Measurements from ENCODE around the gene LMO7.

The LMO7 gene

DNA sequence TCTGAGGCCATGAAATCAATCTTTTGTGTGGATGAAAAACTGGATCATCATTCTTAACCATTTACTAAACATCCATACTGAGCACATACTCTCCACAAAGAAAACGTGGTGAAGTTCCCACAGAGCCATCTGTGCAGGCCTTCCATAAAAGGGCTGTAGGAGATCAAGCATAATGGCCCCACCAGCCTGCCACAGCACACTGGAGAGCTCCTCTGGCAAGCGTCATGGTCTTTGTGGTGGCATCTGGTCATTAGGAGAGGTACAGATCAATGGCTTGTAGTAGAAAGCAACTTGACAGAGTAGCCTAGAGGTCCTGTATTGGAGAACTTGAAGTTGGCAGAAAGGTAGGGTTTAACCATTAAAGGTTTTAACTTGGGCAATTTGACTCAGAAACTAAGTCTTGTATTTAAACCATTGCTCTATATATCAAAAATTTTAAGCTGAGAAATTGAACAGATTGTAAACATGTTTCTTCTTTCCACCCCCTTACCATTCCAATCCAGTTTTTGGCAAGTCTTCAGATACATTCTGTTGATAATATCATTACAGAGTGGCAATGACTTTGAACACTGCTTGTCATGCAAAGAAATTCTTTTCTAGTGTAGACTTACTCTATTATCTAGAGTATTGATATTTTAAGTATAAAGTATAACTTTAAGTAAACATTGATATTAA lies 128.3 kb downstream of the LMO7 start:
- DNase-seq (ENCODE audit: low read depth) = no peak
- TF ChIP-seq, protein P1, sequence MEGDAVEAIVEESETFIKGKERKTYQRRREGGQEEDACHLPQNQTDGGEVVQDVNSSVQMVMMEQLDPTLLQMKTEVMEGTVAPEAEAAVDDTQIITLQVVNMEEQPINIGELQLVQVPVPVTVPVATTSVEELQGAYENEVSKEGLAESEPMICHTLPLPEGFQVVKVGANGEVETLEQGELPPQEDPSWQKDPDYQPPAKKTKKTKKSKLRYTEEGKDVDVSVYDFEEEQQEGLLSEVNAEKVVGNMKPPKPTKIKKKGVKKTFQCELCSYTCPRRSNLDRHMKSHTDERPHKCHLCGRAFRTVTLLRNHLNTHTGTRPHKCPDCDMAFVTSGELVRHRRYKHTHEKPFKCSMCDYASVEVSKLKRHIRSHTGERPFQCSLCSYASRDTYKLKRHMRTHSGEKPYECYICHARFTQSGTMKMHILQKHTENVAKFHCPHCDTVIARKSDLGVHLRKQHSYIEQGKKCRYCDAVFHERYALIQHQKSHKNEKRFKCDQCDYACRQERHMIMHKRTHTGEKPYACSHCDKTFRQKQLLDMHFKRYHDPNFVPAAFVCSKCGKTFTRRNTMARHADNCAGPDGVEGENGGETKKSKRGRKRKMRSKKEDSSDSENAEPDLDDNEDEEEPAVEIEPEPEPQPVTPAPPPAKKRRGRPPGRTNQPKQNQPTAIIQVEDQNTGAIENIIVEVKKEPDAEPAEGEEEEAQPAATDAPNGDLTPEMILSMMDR (conservative IDR thresholded peaks at IDR 0.05; ENCODE audit: low read depth, low read length) = no peak
- H3K4me3 ChIP-seq (ENCODE audit: low read depth, low read length) = no peak overlapping the region

DNA sequence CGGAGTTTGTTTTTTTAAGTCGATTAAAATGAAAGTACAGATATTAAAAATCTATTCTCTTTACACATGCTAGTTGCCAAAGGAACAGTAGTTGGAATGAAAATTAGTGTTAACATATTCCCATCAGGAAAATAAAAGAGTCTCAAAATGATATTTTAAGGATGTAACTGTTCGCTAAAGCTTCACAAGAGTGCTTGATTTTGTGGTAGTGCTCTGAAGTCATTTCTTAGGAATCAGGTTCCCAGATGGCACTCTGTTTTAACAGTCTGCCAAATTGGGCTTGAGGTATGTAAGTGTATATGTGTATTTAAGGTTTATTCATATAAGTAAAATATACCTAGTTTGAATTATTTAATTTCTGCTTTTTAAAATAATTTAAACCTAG lies 128.8 kb downstream of the LMO7 start:
- no peak for DNase-seq (ENCODE audit: low read depth)
- TF ChIP-seq, protein P1 (conservative IDR thresholded peaks at IDR 0.05; ENCODE audit: low read depth, low read length) = no peak
- no peak overlapping the region for H3K4me3 ChIP-seq (ENCODE audit: low read depth, low read length)

DNA sequence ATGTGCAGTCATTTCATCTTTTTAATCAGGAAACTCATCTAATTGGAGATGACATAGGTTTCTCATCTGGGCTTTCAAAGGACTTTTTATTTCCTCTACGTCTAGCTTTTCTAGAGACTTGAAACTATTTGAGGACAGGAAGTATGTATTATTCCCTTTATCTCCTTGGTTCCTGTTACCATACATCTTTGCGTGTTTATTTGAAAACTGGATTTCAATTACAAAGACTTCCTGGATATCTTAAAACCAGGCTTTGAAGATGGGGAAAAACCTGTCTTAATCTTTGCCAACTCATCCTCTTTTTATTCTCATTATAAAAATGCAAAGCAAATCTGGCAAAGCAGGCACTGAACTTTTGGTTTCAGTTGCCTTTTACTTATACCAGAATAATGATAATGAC lies 130.5 kb downstream of the LMO7 start:
- H3K4me3 ChIP-seq (ENCODE audit: low read depth, low read length) = no peak overlapping the region
- no peak for DNase-seq (ENCODE audit: low read depth)
- TF ChIP-seq, protein P1 (conservative IDR thresholded peaks at IDR 0.05; ENCODE audit: low read depth, low read length) = no peak

DNA sequence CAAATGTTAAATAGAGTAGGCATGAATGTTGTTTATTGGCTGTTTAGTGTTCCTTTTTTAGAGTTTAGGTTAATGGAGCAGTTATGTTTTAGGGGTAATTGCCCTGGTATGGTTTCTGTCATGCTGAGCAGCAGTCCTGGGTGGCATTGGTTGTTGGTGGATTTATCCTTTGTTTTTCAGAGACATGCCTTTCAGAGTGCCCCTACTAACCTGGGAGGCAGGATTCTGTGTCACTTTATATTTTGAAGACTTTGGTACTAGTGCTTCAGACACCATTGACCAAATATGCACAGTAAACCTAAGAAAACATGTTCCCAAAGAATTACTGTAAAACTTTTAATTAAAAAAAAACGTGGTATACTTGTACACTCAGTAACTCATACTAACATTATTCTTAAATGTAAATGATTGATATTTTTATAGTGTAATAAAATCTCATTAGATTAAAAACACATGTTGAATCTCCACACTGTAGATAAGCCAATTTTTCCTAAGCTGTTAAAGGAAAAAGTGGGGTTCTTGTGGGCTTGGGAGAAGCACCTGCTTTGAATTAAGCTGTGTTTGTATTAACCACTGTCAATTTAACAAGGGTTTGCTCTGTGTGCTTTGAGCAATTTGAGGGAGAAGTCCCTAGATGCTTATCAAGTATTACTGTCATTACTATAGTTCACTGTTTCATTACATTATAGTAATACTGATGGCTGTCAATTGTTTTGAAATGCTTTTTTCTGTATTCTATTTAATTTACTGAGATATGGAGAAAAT lies 133.2 kb downstream of the LMO7 start:
- no peak for DNase-seq (ENCODE audit: low read depth)
- H3K4me3 ChIP-seq (ENCODE audit: low read depth, low read length) = no peak overlapping the region
- TF ChIP-seq, protein P1 (conservative IDR thresholded peaks at IDR 0.05; ENCODE audit: low read depth, low read length) = no peak

DNA sequence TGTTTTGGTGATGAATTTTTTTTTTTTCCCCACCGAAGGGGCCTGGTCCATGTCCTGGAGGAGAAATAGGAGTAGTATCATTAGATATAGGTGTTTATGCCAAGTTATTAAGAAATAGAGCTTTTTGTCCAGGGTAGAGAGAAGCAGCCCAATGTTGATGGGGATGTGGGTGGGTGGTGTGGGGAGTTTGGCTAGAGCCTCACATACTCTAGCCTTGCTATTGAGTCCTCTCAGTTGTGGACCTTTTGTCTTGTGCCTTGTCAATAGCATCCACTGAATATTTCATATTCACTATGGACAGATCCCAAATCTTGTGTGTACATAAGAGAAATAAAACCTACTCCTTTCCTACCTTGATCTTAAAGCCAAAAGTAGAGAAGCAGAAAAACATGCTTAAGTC lies 134.0 kb downstream of the LMO7 start:
- H3K4me3 ChIP-seq (ENCODE audit: low read depth, low read length) = no peak overlapping the region
- DNase-seq (ENCODE audit: low read depth) = no peak
- TF ChIP-seq, protein P1 (conservative IDR thresholded peaks at IDR 0.05; ENCODE audit: low read depth, low read length) = no peak

DNA sequence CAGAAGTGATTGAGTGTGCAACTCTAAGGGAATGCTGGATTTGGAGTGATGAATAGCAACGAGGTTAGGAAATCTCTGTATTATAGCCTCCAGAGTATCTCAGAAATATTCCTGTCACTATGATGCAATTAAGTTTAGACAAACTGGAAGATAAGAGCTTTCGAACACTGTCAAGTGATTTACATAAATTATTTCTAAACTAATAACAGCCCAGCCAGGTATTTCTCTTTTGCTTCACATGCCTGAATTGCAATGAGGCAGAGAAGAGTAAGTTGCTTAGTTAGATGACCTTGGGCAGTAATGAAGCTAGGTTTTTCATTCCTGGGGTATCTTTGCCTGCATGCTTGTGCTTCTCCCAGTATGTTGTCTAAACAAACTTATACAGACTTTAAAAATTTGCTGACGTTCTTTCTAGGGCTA lies 134.5 kb downstream of the LMO7 start:
- DNase-seq (ENCODE audit: low read depth) = peak; percentile 60
- TF ChIP-seq, protein P1 (conservative IDR thresholded peaks at IDR 0.05; ENCODE audit: low read depth, low read length) = no peak
- no peak overlapping the region for H3K4me3 ChIP-seq (ENCODE audit: low read depth, low read length)

DNA sequence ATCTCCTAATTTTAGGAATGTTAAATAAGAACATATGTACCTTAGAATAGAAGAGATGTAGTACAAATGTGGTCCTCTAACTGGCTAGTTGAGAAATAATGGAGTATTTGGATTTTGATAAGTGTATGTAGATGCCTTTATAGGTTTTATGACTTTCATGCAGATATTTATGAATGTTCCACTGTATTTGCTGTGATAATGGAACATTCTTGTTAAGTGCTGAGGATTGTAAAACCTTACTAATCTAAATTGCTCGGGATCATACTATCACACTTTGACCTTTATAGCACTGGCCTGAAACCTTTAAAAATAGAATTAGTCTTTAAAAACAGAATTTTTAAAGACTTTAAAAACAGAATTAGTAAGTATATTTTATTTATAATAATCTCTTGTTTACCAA lies 135.1 kb downstream of the LMO7 start:
- TF ChIP-seq, protein P1 (conservative IDR thresholded peaks at IDR 0.05; ENCODE audit: low read depth, low read length) = no peak
- no peak overlapping the region for H3K4me3 ChIP-seq (ENCODE audit: low read depth, low read length)
- no peak for DNase-seq (ENCODE audit: low read depth)
